Ovary (tissue), 9 donors: ENCODE measurements around the gene FAM3A. TPM values are rescaled to one million over a fixed set of nuclear protein-coding genes. Genes with fewer than 3 reads are reported as not detected.
"Not testable (repeated sequence)": the region's sequence is repeated elsewhere in the genome, so short reads cannot be mapped to it uniquely, and the experiment has no call there.

Experiments used
- DNase-seq, 5 donors: peaks; one replicate each; pipeline ENCODE4 v3.0.0-alpha.2; 2019 to 2020
- H3K27ac ChIP-seq, 2 donors: fragments of 200-600 bp; one replicate each; pipeline versions ENCODE4 v1.5.1 to v1.8.0; 2019 to 2022
- H3K27me3 ChIP-seq: fragments of 200-600 bp; one replicate; pipeline ENCODE4 v1.8.0; 2022
- H3K36me3 ChIP-seq: fragments of 200-600 bp; sonication (generic); one replicate; pipeline ENCODE4 v1.5.1; 2019
- H3K4me1 ChIP-seq: one replicate; pipeline ENCODE4 v1.8.1; 2013; ENCODE audit warnings: mild to moderate bottlenecking, moderate library complexity; ENCODE audit not compliant: insufficient read depth
- H3K4me3 ChIP-seq: fragments of 200-600 bp; sonication (generic); one replicate; pipeline ENCODE4 v1.5.1; 2017
- H3K9me3 ChIP-seq, 2 donors: fragments of 200-600 bp in 1 of 2; sonication (generic) in 1 of 2; one replicate each; pipeline versions ENCODE4 v1.5.1 to v1.8.1; 2013 to 2019; ENCODE audit warnings: mild to moderate bottlenecking in 1 of 2, moderate library complexity in 1 of 2
- EP300 ChIP-seq: sonication (generic); formaldehyde crosslinking; IDR thresholded peaks from one replicate; pipeline ENCODE4 v1.6.1; 2017; ENCODE audit warnings: antibody characterized with exemption
- POLR2A ChIP-seq: fragments of 450-650 bp; IDR thresholded peaks from one replicate; pipeline ENCODE4 v1.6.1; 2017; ENCODE audit warnings: antibody characterized with exemption, mild to moderate bottlenecking, moderate library complexity
- WGBS, 3 donors: extraction: QIAGEN DNeasy Blood & Tissue Kit in 1 of 3; methylation state at CpG; one replicate each; pipeline versions ENCODE4 v1.1.5 to v1.1.7; 2013 to 2017; 5-methylcytosine and 5-hydroxymethylcytosine counted together
- intact Hi-C, 4 donors: fragments of 100-400 bp; cut with DNase I; formaldehyde crosslinking; loops; one replicate each; pipeline versions ENCODE4 v1.11.0 to v1.15.1; 2022 to 2023
- polyA plus RNA-seq, 2 donors: library from polyadenylated mRNA; stranded (reverse); fragments of 200-250 nt in 1 of 2; fragments of 350-450 nt in 1 of 2; fragmentation: Illumina TruSeq in 1 of 2; extraction: RNeasy Lipid Tissue Mini Kit (QIAGEN cat#74804) in 1 of 2; gene quantifications; one replicate each; pipeline ENCODE4 v1.2.3, GENCODE V29; 2013 to 2014
- total RNA-seq, 7 donors: library from RNA; depleted of rRNA in 2 of 7; stranded (reverse); fragments of >200 nt in 2 of 7; fragmentation: NEBNext Ultra II Directional in 3 of 7; extraction: Animal tissue kit (Norgen Biotek cat#: 25700) in 3 of 7; gene quantifications; one replicate each; pipeline versions ENCODE4 v1.1.0 to v1.2.4, GENCODE V29; 2016 to 2023
- TF ChIP-seq, protein P1 (sequence below), 3 donors: fragments of 450-650 bp in 2 of 3; fragments of 200-600 bp in 1 of 3; IDR thresholded peaks; one replicate each; pipeline versions ENCODE4 v1.5.1 to v1.8.0; 2016 to 2022; ENCODE audit warnings: antibody characterized with exemption in 3 of 3, mild to moderate bottlenecking in 1 of 3
- donor health status: DM: no; HTN: no; CAD: no; lungs with moderate emphysema.
- donor health status: DM: no; HTN: no; CAD: no.
- donor health status: Bipolar disorder and iron deficiency.
- donor health status: DM: yes; HTN: yes; CAD: no.
- donor health status: DM: no; HTN: no; CAD: no.
- donor health status: DM: yes; HTN: yes; CAD: no.

Gene FAM3A
- total and polyA plus RNA-seq, 9 donors: 3.6 to 81.6 (median 62.9) TPM

DNA sequence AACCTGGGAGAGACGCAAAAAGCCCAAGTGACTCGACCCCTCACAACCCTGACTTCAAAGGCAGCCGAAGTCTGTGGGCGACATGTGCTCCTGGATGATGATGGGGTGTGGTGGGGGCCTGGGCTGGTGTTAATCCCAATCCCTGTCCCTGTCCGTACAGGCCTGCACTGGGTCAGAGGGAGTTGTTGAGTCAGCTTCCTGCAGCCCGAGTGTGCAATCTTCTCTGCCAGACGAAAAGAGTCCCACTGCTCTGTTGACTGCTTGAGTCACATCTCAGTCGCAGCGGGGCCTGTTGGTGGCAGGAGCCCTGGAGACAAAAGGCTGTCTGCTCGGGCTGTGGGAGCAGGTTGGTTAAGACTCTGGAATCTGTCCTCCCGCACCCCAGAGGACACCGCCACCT, 10.3 kb downstream of the FAM3A start:
- no peaks in the 10 kb centered on the region for H3K27me3 ChIP-seq
- no peaks in the 10 kb centered on the region for H3K4me1 ChIP-seq
- no peak for TF ChIP-seq POLR2A
- no peak for TF ChIP-seq EP300
- TF ChIP-seq, protein P1, sequence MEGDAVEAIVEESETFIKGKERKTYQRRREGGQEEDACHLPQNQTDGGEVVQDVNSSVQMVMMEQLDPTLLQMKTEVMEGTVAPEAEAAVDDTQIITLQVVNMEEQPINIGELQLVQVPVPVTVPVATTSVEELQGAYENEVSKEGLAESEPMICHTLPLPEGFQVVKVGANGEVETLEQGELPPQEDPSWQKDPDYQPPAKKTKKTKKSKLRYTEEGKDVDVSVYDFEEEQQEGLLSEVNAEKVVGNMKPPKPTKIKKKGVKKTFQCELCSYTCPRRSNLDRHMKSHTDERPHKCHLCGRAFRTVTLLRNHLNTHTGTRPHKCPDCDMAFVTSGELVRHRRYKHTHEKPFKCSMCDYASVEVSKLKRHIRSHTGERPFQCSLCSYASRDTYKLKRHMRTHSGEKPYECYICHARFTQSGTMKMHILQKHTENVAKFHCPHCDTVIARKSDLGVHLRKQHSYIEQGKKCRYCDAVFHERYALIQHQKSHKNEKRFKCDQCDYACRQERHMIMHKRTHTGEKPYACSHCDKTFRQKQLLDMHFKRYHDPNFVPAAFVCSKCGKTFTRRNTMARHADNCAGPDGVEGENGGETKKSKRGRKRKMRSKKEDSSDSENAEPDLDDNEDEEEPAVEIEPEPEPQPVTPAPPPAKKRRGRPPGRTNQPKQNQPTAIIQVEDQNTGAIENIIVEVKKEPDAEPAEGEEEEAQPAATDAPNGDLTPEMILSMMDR (IDR thresholded peaks at IDR 0.05): no peak
- 73 to 87% (median 80%) methylated on average over 12 of the region's 12 CpGs for WGBS, 3 donors
- no peaks in the 10 kb centered on the region for H3K36me3 ChIP-seq
- DNase-seq: no peak
- H3K4me3 ChIP-seq: no peak overlapping the region
- no peaks in the 10 kb centered on the region for H3K9me3 ChIP-seq
- no peak overlapping the region for H3K27ac ChIP-seq
- intact Hi-C loops: no loop called here

DNA sequence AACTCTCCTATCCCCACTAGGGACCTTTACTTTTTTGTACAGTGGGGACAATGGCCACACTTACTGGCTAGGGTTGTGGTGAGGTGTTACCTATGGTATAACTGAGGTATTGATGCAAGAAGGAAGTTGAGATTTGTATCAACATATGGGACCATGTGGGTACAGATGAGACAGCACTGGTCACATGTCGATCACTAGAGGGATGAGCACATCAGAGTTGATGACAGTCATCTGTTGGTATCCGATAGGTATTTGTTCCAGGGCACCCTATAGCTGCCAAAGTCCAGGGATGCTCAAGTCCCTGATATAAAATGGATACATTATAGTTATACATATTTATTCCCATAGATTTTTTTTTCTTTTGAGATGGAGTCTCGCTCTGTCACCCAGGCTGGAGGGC, 13.0 kb downstream of the FAM3A start:
- intact Hi-C loops: no loop called here
- Histone ChIP-seq H3K27ac (no peak overlapping the region), H3K4me3 (no peak overlapping the region), H3K4me1 (no peaks in the 10 kb centered on the region), H3K27me3 (no peaks in the 10 kb centered on the region), H3K36me3 (no peaks in the 10 kb centered on the region), H3K9me3 (no peaks in the 10 kb centered on the region)
- WGBS, 3 donors: 81 to 85% (median 81%) methylated on average over 3 of the region's 3 CpGs
- TF ChIP-seq, protein P1 (IDR thresholded peaks at IDR 0.05): no peak
- TF ChIP-seq EP300: no peak
- no peak for TF ChIP-seq POLR2A
- DNase-seq: no peak

- Histone ChIP-seq H3K27me3 (no peaks in the 10 kb centered on the region), H3K4me1 (no peaks in the 10 kb centered on the region), H3K27ac (no peak overlapping the region), H3K36me3 (no peaks in the 10 kb centered on the region), H3K4me3 (no peak overlapping the region), H3K9me3 (no peaks in the 10 kb centered on the region)
- DNase-seq: no peak
- intact Hi-C loops: no loop called here
- 77 to 91% (median 86%) methylated on average over 8 of the region's 8 CpGs for WGBS, 3 donors
- TF ChIP-seq POLR2A: no peak
- no peak for TF ChIP-seq EP300
- TF ChIP-seq, protein P1 (IDR thresholded peaks at IDR 0.05): no peak
Measured at GRCh38 chrX:154502098-154502497, 13.9 kb downstream of the FAM3A start.

DNA sequence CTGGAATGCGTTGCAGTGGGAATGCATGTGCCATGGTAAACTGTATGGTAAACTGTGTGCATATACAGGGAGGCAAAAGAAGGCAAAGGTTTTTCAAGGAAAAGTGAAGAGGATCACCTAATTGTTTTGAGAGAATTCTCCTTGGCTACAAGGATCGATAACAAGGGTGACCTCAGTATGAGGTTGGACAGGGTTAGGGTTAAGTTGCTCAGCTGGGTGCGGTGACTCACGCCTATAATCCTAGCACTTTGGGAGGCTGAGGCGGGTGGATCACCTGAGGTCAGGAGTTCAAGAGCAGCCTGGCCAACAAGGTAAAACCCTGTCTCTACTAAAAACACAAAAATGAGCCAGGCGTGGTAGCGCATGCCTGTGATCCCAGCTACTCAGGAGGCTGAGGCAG, 14.6 kb downstream of the FAM3A start:
- intact Hi-C loops, H3K4me1 ChIP-seq, DNase-seq, H3K27ac ChIP-seq, H3K4me3 ChIP-seq, H3K9me3 ChIP-seq, H3K27me3 ChIP-seq, H3K36me3 ChIP-seq: not testable (repeated sequence)
- WGBS, 3 donors: 85 to 92% (median 89%) methylated on average over 7 of the region's 7 CpGs

GRCh38 chrX:154496591-154497137, 19.4 kb downstream of the FAM3A start:
- H3K27ac ChIP-seq, H3K36me3 ChIP-seq, intact Hi-C loops, H3K9me3 ChIP-seq, H3K4me1 ChIP-seq, DNase-seq, H3K4me3 ChIP-seq, H3K27me3 ChIP-seq: not testable (repeated sequence)
- WGBS, 3 donors: 61 to 76% (median 76%) methylated on average over 4 of the region's 4 CpGs
